GM10266 (cell line): ENCODE results near the gene HELZ.
"Not testable (repeated sequence)": the region's sequence is repeated elsewhere in the genome, so short reads cannot be mapped to it uniquely, and the experiment has no call there.

Experiments
- DNase-seq: peaks from one replicate; pipeline ENCODE4 v3.0.0; 2012; ENCODE audit errors: extremely low spot score
- CTCF ChIP-seq: IDR thresholded peaks from 2 replicates; pipeline ENCODE4 v1.5.1; 2012; ENCODE audit warnings: mild to moderate bottlenecking, low read depth; ENCODE audit not compliant: control insufficient read depth, insufficient read depth; ENCODE audit errors: missing control alignments

HELZ gene

DNA sequence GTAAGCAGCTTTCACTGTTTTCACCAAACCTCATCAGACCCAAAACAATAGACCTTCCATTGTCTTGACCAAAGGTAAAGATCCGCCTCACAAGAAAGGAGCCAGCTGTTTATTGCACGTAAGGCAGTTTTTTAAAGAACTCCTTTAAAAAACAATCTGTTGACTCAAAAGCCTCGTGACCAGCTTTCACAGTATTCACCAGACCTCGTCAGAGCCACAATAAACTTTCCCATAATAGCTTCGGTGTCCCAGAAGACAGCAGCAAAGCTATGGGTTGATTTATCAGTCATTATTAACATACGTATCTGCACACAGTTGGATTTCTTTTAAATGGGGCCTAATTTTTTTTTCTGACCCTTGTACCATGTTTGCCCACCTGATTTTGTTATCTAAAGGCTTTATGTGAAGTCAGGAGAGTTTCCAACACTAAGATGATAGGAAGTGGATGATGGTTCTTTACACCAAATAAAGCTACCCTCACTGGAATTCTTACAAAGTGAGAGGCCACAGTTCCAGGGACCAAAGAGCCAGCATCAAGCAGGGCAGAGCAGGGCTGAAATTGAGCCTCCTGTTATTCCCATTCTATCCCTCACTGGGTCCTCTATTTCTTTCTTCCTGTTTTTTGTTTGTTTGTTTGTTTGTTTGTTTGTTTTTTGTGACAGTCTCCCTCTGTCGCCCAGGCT lies 17.6 kb upstream of the HELZ start:
- TF ChIP-seq CTCF = no peak
- no peak for DNase-seq

DNA sequence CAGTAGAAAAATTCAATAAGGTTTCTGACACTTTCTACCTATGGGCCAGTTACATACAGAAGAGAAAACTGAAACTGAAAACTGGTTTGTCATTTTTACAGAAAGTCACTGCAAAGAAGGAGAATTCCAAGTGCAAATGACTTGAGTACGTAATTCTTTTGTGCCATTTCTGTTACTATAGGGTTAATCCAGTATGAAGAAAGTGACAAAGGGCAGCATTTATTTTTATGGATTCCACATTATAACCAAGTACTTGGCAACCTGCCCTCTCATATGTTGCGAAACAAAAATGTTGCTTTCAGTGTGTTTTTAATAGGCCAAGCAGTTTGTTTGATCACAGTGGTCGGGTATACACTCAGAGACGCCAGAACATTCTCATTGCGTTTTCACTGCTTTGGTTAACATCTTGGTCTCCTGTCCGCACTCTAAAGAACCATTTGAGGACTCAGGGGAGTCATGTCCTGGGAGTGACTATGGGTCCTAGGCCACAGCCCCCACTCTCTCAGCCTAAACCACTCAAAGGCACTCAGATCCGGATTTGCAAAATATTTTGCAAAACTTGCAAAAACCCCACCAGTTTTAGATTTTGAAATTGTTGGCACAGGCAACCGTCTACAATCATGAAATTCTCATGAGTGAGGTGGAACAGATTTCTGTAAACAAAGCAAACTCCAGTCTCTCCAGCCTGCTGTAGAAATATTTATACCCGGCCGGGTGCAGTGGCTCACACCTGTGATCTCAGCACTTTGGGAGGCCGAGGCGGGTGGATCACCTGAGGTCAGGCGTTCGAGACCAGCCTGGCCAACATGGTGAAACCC lies 15.4 kb upstream of the HELZ start:
- no peak for TF ChIP-seq CTCF
- DNase-seq = no peak

DNA sequence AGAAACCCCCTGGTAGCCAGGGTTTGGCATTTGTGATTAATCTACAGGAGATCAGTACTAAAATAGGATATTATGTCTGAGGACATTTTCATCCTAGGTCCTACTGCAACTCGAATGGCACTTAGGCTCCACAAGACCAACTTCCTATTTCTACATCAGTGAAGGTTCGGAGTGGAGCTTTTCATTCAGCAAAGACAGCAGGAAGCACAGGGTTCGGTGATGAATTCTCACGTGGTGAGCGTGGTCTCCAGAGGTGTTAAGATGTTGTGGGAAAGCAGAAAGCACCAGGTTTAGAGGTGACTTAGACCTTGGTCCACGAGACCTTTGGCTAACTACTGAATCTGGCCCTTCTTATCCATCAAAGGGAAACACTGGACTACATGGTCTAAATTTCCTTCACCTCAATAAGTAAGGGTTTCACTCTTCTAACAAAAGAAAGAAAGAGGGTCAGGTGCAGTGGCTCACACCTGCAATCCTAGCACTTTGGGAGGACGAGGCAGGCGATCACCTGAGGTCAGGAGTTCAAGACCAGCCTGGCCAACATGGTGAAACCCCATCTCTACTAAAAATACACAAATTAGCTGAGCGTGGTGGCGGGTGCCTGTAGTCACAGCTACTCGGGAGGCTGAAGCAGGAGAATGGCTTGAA lies 13.9 kb upstream of the HELZ start:
- DNase-seq = no peak
- TF ChIP-seq CTCF = no peak

DNA sequence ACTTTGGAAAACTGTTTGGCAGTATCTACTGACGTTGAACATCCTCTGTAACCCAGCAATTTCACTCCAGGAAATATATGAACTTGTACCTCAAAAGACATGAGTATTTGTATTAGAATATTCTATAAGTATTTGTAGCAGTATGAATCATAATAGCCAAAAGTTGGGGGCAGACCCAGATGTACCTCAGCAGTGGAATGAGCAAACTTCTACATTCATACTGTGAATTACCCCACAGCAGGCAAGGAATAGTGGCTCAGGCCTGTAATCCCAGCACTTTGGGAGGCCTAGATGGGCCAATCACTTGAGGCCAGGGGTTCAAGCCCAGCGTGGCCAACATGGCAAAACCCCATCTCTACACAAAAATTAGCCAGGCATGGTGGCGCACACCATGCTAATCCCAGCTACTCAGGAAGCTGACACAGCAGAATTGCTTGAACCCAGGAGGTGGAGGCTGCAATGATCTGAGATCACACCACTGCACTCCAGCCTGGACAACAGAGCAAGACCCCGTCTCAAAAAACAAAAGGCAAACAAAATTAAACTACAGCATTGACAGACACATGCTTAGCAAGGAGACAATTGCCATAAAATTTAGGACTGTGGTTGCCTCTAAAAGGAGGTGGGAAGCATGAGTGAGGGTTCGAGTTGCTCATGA lies 11.2 kb upstream of the HELZ start:
- DNase-seq = no peak
- TF ChIP-seq CTCF = no peak

DNA sequence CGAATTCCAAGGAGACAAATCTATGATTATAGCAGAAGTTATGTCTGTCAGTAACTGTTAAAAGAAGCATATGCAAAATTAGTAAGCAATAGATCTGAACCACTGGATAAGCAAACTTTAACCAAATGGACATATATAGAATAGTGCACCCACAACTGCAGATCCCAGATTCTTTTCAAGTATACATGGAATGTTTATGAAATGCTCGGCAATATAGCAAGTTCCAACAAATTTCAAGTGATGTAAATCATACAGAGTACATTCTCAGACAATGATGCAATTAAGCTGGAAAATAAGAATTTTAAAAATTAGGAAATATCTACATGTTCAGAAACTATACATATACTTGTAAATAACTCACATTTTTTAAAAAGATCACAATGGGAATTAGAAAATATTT lies 8.4 kb upstream of the HELZ start:
- no peak for TF ChIP-seq CTCF
- no peak for DNase-seq

DNA sequence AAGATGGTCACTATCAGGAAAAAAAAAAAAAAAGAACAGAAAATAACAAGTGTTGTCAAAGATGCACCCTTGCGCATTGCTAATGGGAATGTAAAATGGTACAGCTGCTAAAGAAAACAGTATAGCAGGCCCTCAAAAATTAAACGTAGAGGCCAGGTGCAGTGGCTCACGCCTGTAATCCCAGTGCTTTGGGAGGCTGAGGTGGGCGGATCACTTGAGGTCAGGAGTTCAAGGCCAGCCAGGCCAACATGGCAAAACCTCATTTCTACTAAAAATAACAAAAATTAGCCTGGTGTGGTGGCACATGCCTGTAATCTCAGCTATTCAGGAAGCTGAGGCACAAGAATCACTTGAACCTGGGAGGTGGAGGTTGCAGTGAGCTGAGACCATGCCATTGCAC lies 6.6 kb upstream of the HELZ start:
- not testable (repeated sequence) for DNase-seq

- DNase-seq = no peak
- no peak for TF ChIP-seq CTCF
Observed at GRCh38 chr17:67248291-67248690, 3.3 kb upstream of the HELZ start.
